Suppressor macrophage treated with lipopolysaccharide for 1 hour (primary cell): ENCODE data around the gene TMEM165.
A peak's percentile ranks its signal among the peaks of the same experiment; 100 is the strongest.
"Not testable (repeated sequence)": the region's sequence is repeated elsewhere in the genome, so short reads cannot be mapped to it uniquely, and the experiment has no call there.

ENCODE experiments used
- DNase-seq, 3 donors: peaks; one replicate each; pipeline ENCODE4 v3.0.0-alpha.2; 2020 to 2022

Gene TMEM165, protein sequence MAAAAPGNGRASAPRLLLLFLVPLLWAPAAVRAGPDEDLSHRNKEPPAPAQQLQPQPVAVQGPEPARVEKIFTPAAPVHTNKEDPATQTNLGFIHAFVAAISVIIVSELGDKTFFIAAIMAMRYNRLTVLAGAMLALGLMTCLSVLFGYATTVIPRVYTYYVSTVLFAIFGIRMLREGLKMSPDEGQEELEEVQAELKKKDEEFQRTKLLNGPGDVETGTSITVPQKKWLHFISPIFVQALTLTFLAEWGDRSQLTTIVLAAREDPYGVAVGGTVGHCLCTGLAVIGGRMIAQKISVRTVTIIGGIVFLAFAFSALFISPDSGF

GRCh38 chr4:55395529-55396307 lies at the start of gene TMEM165:
TSS of gene TMEM165 (plus strand) at chr4:55395957. CDS start at chr4:55396190, 233 bp downstream.
- DNase-seq: peak; percentile 93 to 95 (median 95)

- DNase-seq: peak; percentile 87 to 96 (median 94)
Measured at GRCh38 chr4:55345980-55346850, 49.5 kb upstream of the TMEM165 start, which contains the start of gene SRD5A3. TSS of gene SRD5A3 (plus strand) at chr4:55346242. CDS start at chr4:55346337, 95 bp downstream.

DNA sequence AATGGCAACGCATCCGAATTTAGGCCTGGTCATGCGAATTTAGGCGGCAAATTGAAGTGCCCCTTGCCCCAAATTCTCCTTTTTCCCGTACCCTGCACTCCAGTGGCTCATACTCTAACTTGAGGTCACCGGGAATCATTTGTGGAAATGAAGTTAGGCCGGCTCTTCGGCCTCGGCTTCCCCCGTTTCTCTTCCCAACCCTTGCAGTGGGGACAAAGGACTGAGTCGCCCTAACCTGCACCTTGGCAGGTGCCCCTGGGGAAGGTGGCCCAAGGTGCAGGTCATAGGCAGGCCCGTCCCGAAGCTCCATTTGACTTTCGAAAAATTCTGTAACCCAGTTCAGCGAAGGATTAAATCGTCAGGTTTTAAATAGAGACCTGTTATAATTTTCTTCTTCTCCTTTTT lies 48.9 kb upstream of the TMEM165 start:
- DNase-seq: no peak

DNA sequence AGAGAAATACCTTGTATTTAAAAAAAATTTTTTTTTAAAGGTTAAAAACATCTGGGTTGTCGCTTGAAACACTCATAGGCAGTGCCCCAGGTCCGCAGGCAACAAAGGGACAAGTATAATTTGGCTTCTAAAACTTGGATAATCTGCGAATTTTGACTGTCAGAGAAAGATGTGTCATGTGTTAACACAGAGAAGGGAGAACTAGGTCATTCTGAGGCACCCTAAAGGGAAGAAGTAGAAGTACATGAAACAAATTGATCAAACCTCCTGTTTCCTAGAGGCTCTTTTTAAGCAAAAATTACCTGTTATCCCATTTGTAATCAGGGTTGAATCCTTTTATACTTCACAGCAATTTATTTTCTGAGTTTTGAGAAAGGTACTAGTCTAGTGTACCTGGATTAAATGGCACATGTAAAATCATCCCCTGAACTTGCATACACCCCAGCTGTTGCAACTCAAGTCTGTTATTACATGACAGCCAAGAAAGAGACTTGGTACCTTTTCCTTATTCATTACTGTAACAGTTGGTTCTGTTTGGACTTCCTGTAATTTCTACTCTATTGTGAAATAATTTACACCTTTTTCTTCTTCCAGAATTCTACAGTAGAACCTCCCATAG lies 48.0 kb upstream of the TMEM165 start:
- DNase-seq: peak; percentile 38 to 59 (median 55)

GRCh38 chr4:55348466-55348865 lies 47.3 kb upstream of the TMEM165 start:
- DNase-seq: no peak

DNA sequence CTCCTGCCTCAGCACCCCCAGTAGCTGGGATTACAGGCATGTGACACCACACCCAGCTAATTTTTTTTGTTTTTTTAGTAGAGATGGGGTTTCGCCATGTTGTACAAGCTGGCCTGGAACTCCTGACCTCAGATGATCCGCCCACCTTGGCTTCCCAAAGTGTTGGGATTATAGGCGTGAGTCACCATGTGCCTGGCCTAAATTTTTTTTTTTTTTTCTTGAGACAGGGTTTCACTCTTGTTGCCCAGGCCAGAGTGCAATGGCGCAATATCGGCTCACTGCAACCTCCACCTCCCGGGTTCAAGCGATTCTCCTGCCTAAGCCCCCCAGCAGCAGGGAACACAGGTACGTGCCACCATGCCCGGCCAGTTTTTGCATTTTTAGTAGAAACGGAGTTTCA lies 44.9 kb upstream of the TMEM165 start:
- DNase-seq: not testable (repeated sequence)

- DNase-seq: no peak
Measured at GRCh38 chr4:55351824-55352223, 43.9 kb upstream of the TMEM165 start.

DNA sequence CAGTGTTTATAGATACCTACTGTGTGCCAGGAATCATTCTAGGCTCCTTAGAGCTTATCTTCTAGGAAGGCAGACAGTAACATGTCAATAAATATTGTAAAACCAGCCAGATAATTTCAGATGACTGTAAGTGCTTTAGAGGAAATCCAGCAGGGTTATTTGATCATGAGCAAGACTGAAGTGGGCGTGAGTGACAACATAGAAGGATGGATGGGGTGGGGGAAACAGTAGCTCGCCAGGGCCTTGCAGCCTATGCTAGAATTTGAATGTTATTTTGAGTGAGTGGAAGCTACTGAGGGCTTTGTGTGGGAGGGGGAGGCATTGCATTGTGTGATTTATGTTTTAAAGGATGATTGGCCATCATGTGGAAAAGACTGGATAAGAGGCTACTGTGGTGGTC lies 43.0 kb upstream of the TMEM165 start:
- peak; percentile 55 to 63 (median 59) for DNase-seq

- DNase-seq: not testable (repeated sequence)
Measured at GRCh38 chr4:55353228-55353747, 42.5 kb upstream of the TMEM165 start.

GRCh38 chr4:55354648-55355047 lies 41.1 kb upstream of the TMEM165 start:
- DNase-seq: no peak

DNA sequence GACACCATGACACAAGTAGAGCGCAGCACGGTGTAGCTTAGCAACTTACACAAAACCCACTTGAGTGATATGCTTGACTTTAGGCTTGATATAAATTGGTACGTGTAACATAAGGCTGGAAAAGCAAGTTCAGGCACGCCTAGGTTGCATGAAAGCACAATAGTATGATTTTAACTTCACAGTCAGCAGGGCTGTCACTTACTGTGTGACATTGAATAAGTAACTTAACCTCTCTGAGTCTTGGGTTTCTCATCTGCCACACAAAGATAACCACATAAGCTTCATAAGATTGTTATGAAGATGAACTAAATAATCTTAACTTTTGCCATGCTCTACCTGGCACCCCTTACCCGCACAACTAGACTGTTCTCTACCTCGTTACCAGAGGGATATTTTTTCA lies 40.2 kb upstream of the TMEM165 start:
- DNase-seq: no peak

DNA sequence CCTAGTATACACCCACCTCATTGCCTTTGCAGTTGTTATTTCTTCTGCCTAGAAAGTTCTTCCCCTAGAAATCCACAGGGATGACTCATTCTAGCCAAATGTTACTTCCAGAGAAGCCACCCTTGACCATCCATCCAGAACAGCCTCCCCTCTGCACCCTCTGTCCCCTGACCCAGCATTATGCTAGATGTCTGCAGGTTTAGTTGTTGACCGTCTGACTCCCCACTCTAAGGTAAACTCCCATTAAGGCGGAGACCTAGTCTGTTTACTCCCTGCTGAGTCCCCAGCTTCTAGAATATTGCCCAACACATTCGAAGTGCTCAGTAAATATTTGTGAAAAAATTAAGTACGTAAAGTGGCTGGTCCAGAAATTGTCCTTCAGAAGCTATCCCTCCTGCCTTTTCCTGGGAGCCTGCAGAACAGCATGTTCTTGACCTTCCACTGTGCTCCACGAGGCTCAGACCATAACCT lies 38.7 kb upstream of the TMEM165 start:
- DNase-seq: peak in 2 of 3 donors; percentile 27 to 46

- DNase-seq: no peak
Measured at GRCh38 chr4:55358246-55358645, 37.5 kb upstream of the TMEM165 start.

- DNase-seq: peak; percentile 71 to 94 (median 92)
Measured at GRCh38 chr4:55358668-55359067, 37.1 kb upstream of the TMEM165 start.

DNA sequence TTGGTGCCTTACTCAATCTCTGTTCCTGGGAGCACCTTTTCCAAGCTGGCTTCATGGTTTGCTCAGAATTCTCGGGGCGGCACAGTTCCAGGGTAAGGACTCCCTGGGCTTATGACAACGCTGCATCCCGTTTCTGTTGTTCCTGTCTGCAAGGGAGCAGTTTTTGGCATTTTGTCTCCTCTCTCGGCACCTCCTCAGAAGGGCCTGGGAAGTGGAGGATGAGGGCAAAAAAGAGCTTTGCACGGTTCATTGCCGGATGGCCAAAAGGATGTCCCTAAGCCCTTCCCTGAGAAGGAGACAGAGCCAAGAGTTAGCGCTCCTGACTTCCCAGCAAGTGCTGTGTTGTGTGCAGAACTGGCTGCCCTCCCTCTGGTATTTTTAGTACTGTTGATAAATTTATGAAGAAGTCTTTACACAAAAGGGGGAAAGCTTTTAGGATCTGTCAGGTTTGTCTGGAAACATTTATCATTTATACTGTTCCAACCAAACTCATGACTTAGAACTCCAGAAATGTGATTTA lies 36.3 kb upstream of the TMEM165 start:
- no peak for DNase-seq

DNA sequence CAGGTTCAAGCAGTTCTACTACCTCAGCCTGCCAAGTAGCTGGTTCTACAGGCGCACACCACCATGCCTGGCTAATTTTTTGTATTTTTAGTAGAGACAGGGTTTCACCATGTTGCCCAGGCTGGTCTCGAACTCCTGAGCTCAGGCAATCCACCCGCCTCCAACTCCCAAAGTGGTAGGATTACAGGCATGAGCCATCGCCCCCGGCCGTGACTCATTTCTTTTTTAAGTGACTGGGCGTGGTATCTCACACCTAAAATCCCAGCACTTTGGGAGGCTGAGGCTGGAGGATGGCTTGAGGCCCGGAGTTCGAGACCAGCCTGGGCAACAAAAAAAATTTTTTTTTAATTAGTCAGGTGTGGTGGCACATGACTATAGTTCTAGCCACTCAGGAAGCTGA lies 32.8 kb upstream of the TMEM165 start:
- DNase-seq: not testable (repeated sequence)

- no peak for DNase-seq
Measured at GRCh38 chr4:55363691-55364351, 31.9 kb upstream of the TMEM165 start.

DNA sequence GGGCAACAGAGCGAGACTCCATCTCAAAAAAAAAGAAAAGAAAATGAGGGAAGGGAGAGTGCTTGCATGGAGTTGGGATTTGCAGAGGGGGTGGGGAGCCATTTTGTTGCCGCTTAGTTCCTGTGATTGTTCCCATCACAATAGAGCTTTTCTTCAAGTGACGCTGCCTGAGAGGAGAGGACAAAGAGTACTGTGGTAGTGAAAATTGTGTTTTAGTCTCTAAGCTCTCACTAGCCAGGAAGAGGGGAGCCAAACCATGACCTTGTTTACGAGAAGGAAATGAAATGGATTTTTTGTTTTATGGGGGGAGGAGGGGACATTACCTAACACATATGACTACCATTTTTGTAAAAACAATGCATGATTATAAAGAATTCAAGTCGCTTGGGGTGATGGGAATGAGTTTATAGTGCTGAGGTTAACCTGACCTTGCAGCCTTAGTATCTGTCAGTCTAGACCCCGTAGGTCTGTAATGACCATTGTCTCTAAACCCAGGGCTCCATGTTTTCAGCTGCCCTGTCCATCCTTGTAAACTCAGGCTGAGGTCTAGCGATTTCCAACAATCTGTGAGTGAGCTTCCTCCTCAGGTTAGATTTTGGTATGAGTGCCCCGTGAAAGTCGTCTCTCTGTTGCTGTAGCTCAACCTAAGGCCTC lies 30.9 kb upstream of the TMEM165 start:
- DNase-seq: no peak

DNA sequence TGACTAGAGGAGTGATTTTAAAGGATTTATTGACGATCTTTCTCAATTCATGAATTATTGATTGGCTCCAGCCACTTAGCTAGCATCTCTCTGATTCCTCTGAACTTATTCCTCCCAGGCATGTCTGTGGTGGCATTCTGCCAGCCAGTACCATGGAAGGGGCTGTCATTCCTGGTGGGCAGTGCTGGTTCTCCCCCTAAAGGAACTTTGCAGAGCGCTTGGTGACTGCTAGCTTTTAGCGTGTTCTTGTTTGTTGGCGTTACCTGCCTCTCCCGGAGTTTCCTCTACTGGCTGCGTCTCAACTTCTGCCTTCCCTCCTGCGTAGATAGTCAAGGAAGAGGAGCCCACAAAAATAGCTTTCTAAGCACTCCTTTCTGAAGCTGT lies 30.4 kb upstream of the TMEM165 start:
- DNase-seq: no peak

DNA sequence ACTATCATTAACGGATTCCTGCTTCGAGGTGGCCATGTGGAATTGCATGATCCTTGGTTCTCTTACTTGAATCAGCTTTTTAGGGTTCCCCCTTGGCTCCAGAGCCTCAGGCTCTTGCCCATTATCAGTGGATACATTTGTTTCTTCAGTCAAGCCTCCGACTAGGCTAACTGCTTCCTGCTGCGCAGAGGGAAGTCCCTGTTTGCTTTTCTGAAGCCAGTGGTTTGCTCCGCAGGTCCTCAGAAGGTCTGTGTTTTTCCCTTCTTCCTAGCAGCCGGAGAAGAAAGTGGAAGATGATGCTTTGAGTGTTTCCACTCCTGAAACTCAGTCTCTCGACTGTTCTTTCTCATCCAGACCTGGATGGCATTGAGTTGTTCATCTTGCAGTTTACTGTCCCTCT lies 29.1 kb upstream of the TMEM165 start:
- no peak for DNase-seq
